Kidney glomerular epithelial cell (primary cell): Measurements from ENCODE around the gene TEKT1.

Source experiments
- DNase-seq: peaks from one replicate; lab custom pipeline; 2025; lab: John Stamatoyannopoulos, UW

The TEKT1 gene

GRCh38 chr17:6757747-6758146, 73.8 kb downstream of the TEKT1 start:
- no peak for DNase-seq

GRCh38 chr17:6756425-6757031, 75.0 kb downstream of the TEKT1 start:
- no peak for DNase-seq

- DNase-seq: no peak
Observed at GRCh38 chr17:6755731-6756184, 75.8 kb downstream of the TEKT1 start, which contains the start of gene XAF1. TSS of gene XAF1 (plus strand) at chr17:6756046. CDS start at chr17:6756079, 33 bp downstream.

- no peak for DNase-seq
Observed at GRCh38 chr17:6755281-6755680, 76.2 kb downstream of the TEKT1 start.

- DNase-seq: no peak
Observed at GRCh38 chr17:6753546-6753945, 78.0 kb downstream of the TEKT1 start.

GRCh38 chr17:6753006-6753445, 78.5 kb downstream of the TEKT1 start:
- peak; percentile 67 for DNase-seq

GRCh38 chr17:6752068-6752909, 79.2 kb downstream of the TEKT1 start:
- DNase-seq: peak; percentile 93

- no peak for DNase-seq
Observed at GRCh38 chr17:6749519-6749918, 82.0 kb downstream of the TEKT1 start.

GRCh38 chr17:6748617-6749016, 82.9 kb downstream of the TEKT1 start:
- no peak for DNase-seq
